Measurements from ENCODE around the gene SRSF4. TPM values are rescaled to one million over a fixed set of nuclear protein-coding genes. Genes with fewer than 3 reads are reported as not detected.

The SRSF4 gene
- total and polyA plus RNA-seq, 2 of the 8 experiments (the other 6 are each of a cell fraction or from before 2014, with no cell fraction given) = 34.9 to 86.5 TPM

DNA sequence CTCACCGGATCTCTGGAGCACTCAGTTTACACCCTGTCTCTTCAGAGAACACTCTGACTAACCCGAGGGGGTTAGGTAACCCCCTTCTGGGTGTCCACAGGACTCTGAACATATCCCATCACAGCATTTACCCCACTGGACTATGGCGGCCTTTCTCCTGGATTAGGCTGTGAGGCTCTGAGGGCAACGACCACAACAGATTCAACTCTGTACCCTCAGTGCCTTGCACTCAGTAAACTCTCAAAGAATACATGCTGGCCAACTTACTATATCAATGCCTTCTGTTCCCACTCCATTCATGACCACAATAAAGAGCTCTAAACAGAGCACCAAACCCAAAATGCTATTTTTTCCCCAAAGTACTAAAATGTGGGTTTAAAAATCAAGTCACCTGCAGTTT lies 43.7 kb upstream of the SRSF4 start:
- no peak overlapping the region for H4K8ac ChIP-seq (ENCODE audit: extremely low read depth, insufficient read depth, low read length)
- H2BK120ac ChIP-seq (replicated peaks; ENCODE audit: low read depth, low read length) = no peak overlapping the region
- peaks cover 3% of the 10 kb centered on the region; the same call in 1 of the 2 replicates for H3K23me2 ChIP-seq (ENCODE audit: low read depth, low read length)
- H3K9me3 ChIP-seq (ENCODE audit: insufficient read depth in 2 of 2, low read depth in 1 of 2, low read length in 1 of 2) = no peaks in the 10 kb centered on the region
- H2BK15ac ChIP-seq (ENCODE audit: low read length) = no peak overlapping the region
- H3K27ac ChIP-seq (ENCODE audit: low read depth, low read length) = no peak overlapping the region
- no peak overlapping the region for H3K14ac ChIP-seq (ENCODE audit: insufficient read length)
- peaks cover 4% of the 10 kb centered on the region; the same call in 1 of the 2 replicates for H3K79me1 ChIP-seq (ENCODE audit: low read depth, low read length)
- H2AFZ ChIP-seq (ENCODE audit: low read length) = no peak overlapping the region
- H3K79me2 ChIP-seq (ENCODE audit: control insufficient read depth in 1 of 2, insufficient read depth in 2 of 2, low read length in 2 of 2) = peaks cover 5 to 10% of the 10 kb centered on the region in 2 experiments; a peak in 3 of 4 replicates
- H2BK12ac ChIP-seq (ENCODE audit: low read depth, low read length) = no peak overlapping the region
- peaks cover 0 to 4% (median 1%) of the 10 kb centered on the region in 4 experiments; a peak in 4 of 8 replicates for H3K36me3 ChIP-seq (ENCODE audit: control insufficient read depth in 2 of 4, insufficient read depth in 4 of 4, low read length in 3 of 4)
- no peak overlapping the region for H3K4me3 ChIP-seq (ENCODE audit: extremely low read depth in 1 of 4, insufficient read depth in 2 of 4, low read depth in 3 of 4, low read length in 4 of 4)
- peaks cover 0 to 1% of the 10 kb centered on the region in 2 experiments for H4K20me1 ChIP-seq (replicated peaks in 1 of 2; ENCODE audit: control insufficient read depth in 1 of 2, insufficient read depth in 2 of 2, low read length in 2 of 2)
- no peak overlapping the region for H3K23ac ChIP-seq (ENCODE audit: insufficient read length)
- ChIA-PET POLR2A (ENCODE audit: partially characterized antibody) (interaction anchor here (0.6 kb wide), 1 partner anchor 158 kb away, joined by 3 read pairs; no protein-coding TSS in a partner anchor), CTCF (ENCODE audit: partially characterized antibody) (interaction anchor here (1.0 to 1.9 kb wide), 5 partner anchors 8 to 191 kb away, joined by 3 to 5 read pairs (median 3); no protein-coding TSS in a partner anchor)
- WGBS, 2 experiments (ENCODE audit: extremely low coverage in 1 of 2, insufficient coverage in 1 of 2, insufficient read length in 1 of 2, insufficient replicate concordance in 2 of 2, low coverage in 1 of 2, low lambda C conversion rate in 2 of 2, missing lambda C conversion rate in 1 of 2) = 84% methylated on average over 4 of the region's 4 CpGs; no CpG with 5 or more reads in 1 of the 2 experiments
- H2BK20ac ChIP-seq (ENCODE audit: low read length) = no peak overlapping the region
- no peak overlapping the region for H3K56ac ChIP-seq (replicated peaks; ENCODE audit: insufficient read length, low read depth, low read length)
- no peaks in the 10 kb centered on the region for H3K27me3 ChIP-seq (replicated peaks in 1 of 4; ENCODE audit: control insufficient read depth in 3 of 4, extremely low read depth in 1 of 4, insufficient read depth in 3 of 4, low read length in 3 of 4)
- H4K91ac ChIP-seq (replicated peaks; ENCODE audit: insufficient read length, low read length) = no peak overlapping the region
- no peak for FAIRE-seq
- H2AK5ac ChIP-seq (ENCODE audit: low read depth, low read length) = no peak overlapping the region
- no peak overlapping the region for H3K4me2 ChIP-seq (ENCODE audit: insufficient read depth in 1 of 2, low read depth in 2 of 2, low read length in 2 of 2)
- no peak overlapping the region for H4K5ac ChIP-seq (ENCODE audit: insufficient read length, low read depth, low read length)
- H3K4me1 ChIP-seq (replicated peaks in 1 of 4; ENCODE audit: control insufficient read depth in 3 of 4, insufficient read depth in 4 of 4, low read length in 3 of 4) = peaks cover 0 to 11% (median 5%) of the 10 kb centered on the region in 4 experiments; a peak in 2 of 7 replicates
- DNase-seq (ENCODE audit: low read depth in 1 of 2, low spot score in 2 of 2) = no peak
- no peak overlapping the region for H3K18ac ChIP-seq (ENCODE audit: extremely low read depth, low read length)
- no peak overlapping the region for H3K4ac ChIP-seq (replicated peaks; ENCODE audit: insufficient read length, low read depth, low read length)
- TF ChIP-seq MAFK (IDR thresholded peaks at IDR 0.05; ENCODE audit: low read depth, low read length) (no peak), CREB1 (IDR thresholded peaks at IDR 0.05) (no peak), GTF2F1 (IDR thresholded peaks at IDR 0.05; ENCODE audit: borderline replicate concordance, low read depth, low read length) (no peak), RAD21 (IDR thresholded peaks at IDR 0.05 in 1 of 2, conservative IDR thresholded peaks at IDR 0.05 in 1 of 2; ENCODE audit: low read depth in 2 of 2, low read length in 2 of 2) (no peak), GABPA (IDR thresholded peaks at IDR 0.05; ENCODE audit: borderline replicate concordance, insufficient read depth, low read length) (no peak), SP4 (IDR thresholded peaks at IDR 0.05; ENCODE audit: low read length) (no peak), SUZ12 (IDR thresholded peaks at IDR 0.05; ENCODE audit: low read length) (no peak), POLR2A (IDR thresholded peaks at IDR 0.05; ENCODE audit: control extremely low read depth in 1 of 2, low read depth in 2 of 2, low read length in 2 of 2) (no peak), EZH2 (IDR thresholded peaks at IDR 0.05; ENCODE audit: low read depth, low read length, severe bottlenecking) (no peak), JUN (IDR thresholded peaks at IDR 0.05; ENCODE audit: low read depth, low read length) (no peak), NRF1 (IDR thresholded peaks at IDR 0.05; ENCODE audit: low read depth, low read length) (no peak), EP300 (IDR thresholded peaks at IDR 0.05; ENCODE audit: borderline replicate concordance in 1 of 2, low read depth in 2 of 2, low read length in 2 of 2) (no peak), SIX5 (IDR thresholded peaks at IDR 0.05; ENCODE audit: low read depth, low read length) (no peak)
- no peak overlapping the region for H2BK5ac ChIP-seq (ENCODE audit: low read depth, low read length)
- H3K9ac ChIP-seq (replicated peaks in 1 of 4; ENCODE audit: extremely low read depth in 1 of 4, low read depth in 3 of 4, low read length in 3 of 4) = no peak overlapping the region

Data from H1 (cell line).